AG04450 (cell line): ENCODE measurements around the gene GIN1. TPM values are rescaled to one million over a fixed set of nuclear protein-coding genes. Genes with fewer than 3 reads are reported as not detected.

Source experiments
- CTCF ChIA-PET: fragments of 300-600, 350-600 bp; formaldehyde crosslinking; extraction: SDS; loops from one replicate; lab custom pipeline; 2022; ENCODE audit warnings: antibody characterized with exemption, inconsistent platforms; lab: Charles Lee
- POLR2A ChIA-PET: fragments of 350-600 bp; formaldehyde crosslinking; extraction: SDS; loops from one replicate; lab custom pipeline; 2021; ENCODE audit warnings: antibody characterized with exemption, inconsistent platforms; lab: Yijun Ruan, JAX
- DNase-seq: peaks from one replicate; pipeline ENCODE4 v3.0.0-alpha.2; 2011; ENCODE audit warnings: low read depth, low spot score
- H3K27ac ChIP-seq: one replicate; pipeline ENCODE4 v1.5.1; 2012; ENCODE audit warnings: low read depth, low read length, control low read depth
- H3K27me3 ChIP-seq: one replicate; pipeline ENCODE4 v1.6.0; 2012; ENCODE audit warnings: low read length; ENCODE audit not compliant: control insufficient read depth, insufficient read depth
- H3K4me3 ChIP-seq: 2 replicates; pipeline ENCODE4 v1.5.1; 2011; ENCODE audit warnings: mild to moderate bottlenecking, low read depth, low read length, control low read depth
- H3K9me3 ChIP-seq: 2 replicates; pipeline ENCODE4 v1.5.1; 2012; ENCODE audit warnings: low read length; ENCODE audit not compliant: control insufficient read depth, insufficient read depth
- polyA minus RNA-seq: library from RNA; depleted of rRNA, polyadenylated mRNA; stranded (reverse); fragments of >200 nt; gene quantifications from 2 replicates; pipeline ENCODE4 v1.2.3, GENCODE V29; 2011; rRNA and poly(A)+ RNA removed
- polyA plus RNA-seq: library from polyadenylated mRNA; depleted of rRNA; stranded (reverse); fragments of >200 nt; gene quantifications from 2 replicates; pipeline ENCODE4 v1.2.3, GENCODE V29; 2011; rRNA removed
- TF ChIP-seq, protein P1 (sequence below): IDR thresholded peaks from 2 replicates; pipeline ENCODE4 v1.5.1; 2011; ENCODE audit warnings: low read depth, low read length, control low read depth, inconsistent platforms

Gene GIN1, protein sequence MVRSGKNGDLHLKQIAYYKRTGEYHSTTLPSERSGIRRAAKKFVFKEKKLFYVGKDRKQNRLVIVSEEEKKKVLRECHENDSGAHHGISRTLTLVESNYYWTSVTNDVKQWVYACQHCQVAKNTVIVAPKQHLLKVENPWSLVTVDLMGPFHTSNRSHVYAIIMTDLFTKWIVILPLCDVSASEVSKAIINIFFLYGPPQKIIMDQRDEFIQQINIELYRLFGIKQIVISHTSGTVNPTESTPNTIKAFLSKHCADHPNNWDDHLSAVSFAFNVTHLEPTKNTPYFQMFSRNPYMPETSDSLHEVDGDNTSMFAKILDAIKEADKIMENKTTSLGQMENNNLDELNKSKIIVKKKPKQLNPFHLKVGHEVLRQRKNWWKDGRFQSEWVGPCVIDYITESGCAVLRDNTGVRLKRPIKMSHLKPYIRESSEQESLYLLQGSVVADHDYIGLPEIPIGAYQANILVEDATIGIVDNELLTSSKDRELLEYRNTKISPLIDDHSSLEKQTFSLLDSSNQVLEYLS
- polyA plus RNA-seq (4.3 and 7.7 TPM in 2 replicates), polyA minus RNA-seq (2.8 and 4.5 TPM in 2 replicates)

DNA sequence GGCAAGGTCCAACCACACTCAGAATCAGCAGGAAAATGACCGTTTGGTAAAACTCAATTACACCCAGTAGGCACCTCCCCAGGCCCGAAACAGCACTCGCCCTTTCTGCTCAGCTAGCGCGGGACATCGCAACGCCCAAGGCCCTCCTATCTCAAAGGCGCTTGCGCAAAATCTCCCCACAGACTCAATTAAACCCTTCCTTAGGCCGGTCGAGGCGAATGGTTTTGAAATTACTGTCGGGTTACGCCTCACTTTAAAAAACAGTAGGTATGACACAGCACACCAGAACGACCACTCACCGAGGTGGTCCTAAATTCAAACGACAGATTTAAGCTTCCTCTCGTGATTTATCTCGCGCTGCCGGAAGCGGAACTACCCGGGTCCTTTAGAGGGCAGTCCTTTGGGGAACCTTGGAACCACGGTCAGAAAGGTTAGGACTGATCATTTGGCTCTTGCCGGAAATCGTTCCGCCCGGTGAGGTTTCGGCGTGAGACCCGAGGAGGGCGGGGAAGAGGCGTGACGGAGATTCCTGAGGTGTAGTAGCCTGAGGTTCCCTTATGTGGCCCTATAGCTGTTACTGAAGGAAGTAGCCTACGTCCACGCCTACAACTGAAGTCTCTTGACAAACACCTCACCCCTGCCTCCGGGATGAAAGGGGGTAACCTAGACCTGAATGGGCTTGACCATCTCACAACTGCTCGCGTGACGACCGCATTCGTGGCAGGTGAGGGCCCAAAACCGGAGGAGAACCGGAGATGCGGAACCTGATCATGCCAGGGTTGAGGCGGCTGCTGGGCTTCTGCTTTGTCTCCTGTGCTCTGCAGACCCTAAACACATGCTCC is at the start of gene GIN1, which contains the start of gene PPIP5K2:
TSS of gene GIN1 (minus strand) at position 374 of the 842 bp plus-strand sequence. CDS start 11,431 bp downstream, outside the sequence.
TSS of gene PPIP5K2 (plus strand) at position 537 of the 842 bp plus-strand sequence. CDS start 9,289 bp downstream, outside the sequence.
- H3K27ac ChIP-seq, result peak within 1 kb of the TSS; percentile 95
- no peaks in the 10 kb centered on the region for H3K9me3 ChIP-seq
- POLR2A ChIA-PET, result interaction anchor here (0.6 to 1.4 kb wide), 4 partner anchors 74 to 254 kb away, joined by 3 to 5 read pairs (median 4); partner anchors contain the start of gene MACIR
- peak within 1 kb of the TSS; percentile 90 for H3K4me3 ChIP-seq
- CTCF ChIA-PET, result interaction anchor here (1.0 to 2.3 kb wide), 2 partner anchors 19 to 149 kb away, joined by 3 to 18 read pairs; no protein-coding TSS in a partner anchor
- TF ChIP-seq, protein P1, sequence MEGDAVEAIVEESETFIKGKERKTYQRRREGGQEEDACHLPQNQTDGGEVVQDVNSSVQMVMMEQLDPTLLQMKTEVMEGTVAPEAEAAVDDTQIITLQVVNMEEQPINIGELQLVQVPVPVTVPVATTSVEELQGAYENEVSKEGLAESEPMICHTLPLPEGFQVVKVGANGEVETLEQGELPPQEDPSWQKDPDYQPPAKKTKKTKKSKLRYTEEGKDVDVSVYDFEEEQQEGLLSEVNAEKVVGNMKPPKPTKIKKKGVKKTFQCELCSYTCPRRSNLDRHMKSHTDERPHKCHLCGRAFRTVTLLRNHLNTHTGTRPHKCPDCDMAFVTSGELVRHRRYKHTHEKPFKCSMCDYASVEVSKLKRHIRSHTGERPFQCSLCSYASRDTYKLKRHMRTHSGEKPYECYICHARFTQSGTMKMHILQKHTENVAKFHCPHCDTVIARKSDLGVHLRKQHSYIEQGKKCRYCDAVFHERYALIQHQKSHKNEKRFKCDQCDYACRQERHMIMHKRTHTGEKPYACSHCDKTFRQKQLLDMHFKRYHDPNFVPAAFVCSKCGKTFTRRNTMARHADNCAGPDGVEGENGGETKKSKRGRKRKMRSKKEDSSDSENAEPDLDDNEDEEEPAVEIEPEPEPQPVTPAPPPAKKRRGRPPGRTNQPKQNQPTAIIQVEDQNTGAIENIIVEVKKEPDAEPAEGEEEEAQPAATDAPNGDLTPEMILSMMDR, result no peak
- DNase-seq, result peak; percentile 94
- H3K27me3 ChIP-seq, result no peaks in the 10 kb centered on the region

GRCh38 chr5:103166706-103167105 is 46.8 kb upstream of the GIN1 start:
- POLR2A ChIA-PET, result no interaction called here

DNA sequence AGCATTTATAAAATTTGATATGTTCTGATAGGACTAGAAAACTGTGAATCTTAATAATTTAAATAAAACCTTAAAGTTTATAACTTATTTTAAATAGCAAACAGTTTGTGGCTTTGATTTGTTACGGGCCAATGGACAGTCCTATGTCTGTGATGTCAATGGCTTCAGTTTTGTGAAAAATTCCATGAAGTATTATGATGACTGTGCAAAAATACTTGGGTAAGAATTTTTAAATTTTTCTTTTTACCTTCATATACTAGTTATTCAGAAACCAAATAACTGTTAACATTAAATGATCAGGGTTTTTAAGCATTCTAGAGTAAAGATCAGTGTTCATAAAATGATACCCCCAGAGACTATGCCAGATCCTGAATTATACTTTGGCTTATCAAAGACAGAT is 31.2 kb upstream of the GIN1 start:
- no peak overlapping the region for H3K27ac ChIP-seq
- no peaks in the 10 kb centered on the region for H3K9me3 ChIP-seq
- POLR2A ChIA-PET, result no interaction called here
- H3K4me3 ChIP-seq, result no peak overlapping the region
- DNase-seq, result no peak
- H3K27me3 ChIP-seq, result no peaks in the 10 kb centered on the region
- TF ChIP-seq, protein P1, result no peak
- CTCF ChIA-PET, result no interaction called here

More at GRCh38 chr5:103166706-103167105, 46.8 kb upstream of the GIN1 start:
- no peak overlapping the region for H3K4me3 ChIP-seq
- no peak overlapping the region for H3K27ac ChIP-seq
- TF ChIP-seq, protein P1, result no peak
- H3K9me3 ChIP-seq, result no peaks in the 10 kb centered on the region
- H3K27me3 ChIP-seq, result no peaks in the 10 kb centered on the region
- CTCF ChIA-PET, result interaction anchor here (1.0 kb wide), 2 partner anchors 27 to 59 kb away, joined by 3 read pairs; no protein-coding TSS in a partner anchor
- DNase-seq, result no peak

DNA sequence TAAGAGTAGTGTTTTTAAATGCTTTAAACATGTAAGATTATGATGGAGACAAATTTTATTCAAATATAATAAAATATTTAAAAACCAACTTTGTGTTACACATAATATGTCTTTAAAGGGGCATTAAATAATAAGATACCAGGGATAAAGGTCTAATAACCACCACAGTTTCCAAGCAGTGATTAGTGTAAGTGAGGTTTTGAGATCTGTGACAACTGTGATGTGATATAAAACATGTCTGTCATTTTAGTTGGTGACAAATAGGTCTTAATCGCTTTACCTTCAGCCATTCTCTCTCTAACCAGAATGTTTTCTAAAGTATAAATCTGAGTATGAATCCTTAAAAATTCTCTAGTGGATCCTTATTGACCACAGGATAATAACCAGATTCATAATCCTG is 28.3 kb upstream of the GIN1 start:
- Histone ChIP-seq H3K27ac (no peak overlapping the region), H3K4me3 (no peak overlapping the region), H3K27me3 (no peaks in the 10 kb centered on the region), H3K9me3 (no peaks in the 10 kb centered on the region)
- no peak for DNase-seq
- ChIA-PET CTCF (interaction anchor here (1.5 kb wide), 1 partner anchor 9 kb away, joined by 8 read pairs; no protein-coding TSS in a partner anchor), POLR2A (no interaction called here)
- TF ChIP-seq, protein P1, result no peak
